Endothelial cell of umbilical vein (primary cell): ENCODE measurements around the gene TMEM253. TPM values are rescaled to one million over a fixed set of nuclear protein-coding genes. Genes with fewer than 3 reads are reported as not detected.

Experiments used
- BruUV-seq: library from RNA; stranded (reverse); fragments of 400-500 nt; replicated peaks from 2 replicates; lab custom pipeline; 2021; lab: Mats Ljungman, UMichigan
- CTCF ChIA-PET: fragments of 300-600, 350-600 bp; sonication (Branson Sonifier 250); formaldehyde crosslinking; loops from one replicate; lab custom pipeline; 2021; ENCODE audit warnings: antibody characterized with exemption, inconsistent platforms; lab: Charles Lee
- POLR2A ChIA-PET: fragments of 300-600, 350-600 bp; sonication (Branson Sonifier 250); formaldehyde crosslinking; loops from one replicate; lab custom pipeline; 2021; ENCODE audit warnings: antibody characterized with exemption, inconsistent platforms; lab: Charles Lee
- DNase-seq: peaks from one replicate; pipeline ENCODE4 v3.0.0-alpha.2; 2011; ENCODE audit warnings: low read depth, low spot score
- FAIRE-seq: peaks from 2 replicates; lab custom pipeline; 2011; peaks lifted over from hg19 to GRCh38; lab: Jason Lieb, UNC
- H2AFZ ChIP-seq: 2 replicates; pipeline ENCODE4 v1.6.0; 2012; ENCODE audit warnings: low read depth, low read length, control low read depth, inconsistent platforms
- H3K27ac ChIP-seq: 2 replicates; pipeline ENCODE4 v1.5.1; 2011; ENCODE audit warnings: low read depth, mild to moderate bottlenecking, control low read depth, low read length, moderate library complexity; ENCODE audit not compliant: insufficient read depth
- H3K27me3 ChIP-seq, 2 experiments: 2 replicates each; pipeline versions ENCODE4 v1.6.0 to v1.6.1; 2011; ENCODE audit warnings: low read length in 2 of 2, mixed read lengths in 1 of 2; ENCODE audit not compliant: control insufficient read depth in 2 of 2, insufficient read depth in 2 of 2
- H3K36me3 ChIP-seq, 2 experiments: 2 replicates in 1 of 2; 3 replicates in 1 of 2; pipeline ENCODE4 v1.5.1; 2011; ENCODE audit warnings: low read length in 2 of 2, mild to moderate bottlenecking in 1 of 2, moderate library complexity in 1 of 2; ENCODE audit not compliant: control insufficient read depth in 2 of 2, insufficient read depth in 2 of 2; ENCODE audit errors: extremely low read depth in 1 of 2
- H3K4me1 ChIP-seq: 3 replicates; pipeline ENCODE4 v1.5.1; 2011; ENCODE audit warnings: mild to moderate bottlenecking, low read length; ENCODE audit not compliant: control insufficient read depth, insufficient read depth; ENCODE audit errors: extremely low read depth
- H3K4me2 ChIP-seq: 2 replicates; pipeline ENCODE4 v1.6.1; 2011; ENCODE audit warnings: low read length, control low read depth, mixed read lengths; ENCODE audit not compliant: insufficient read depth
- H3K4me3 ChIP-seq, 3 experiments: fragments of 200-600 bp in 1 of 3; sonication (generic), shearing (Covaris generic) in 1 of 3; replicated peaks in 1 of 3; 2 replicates each; pipeline ENCODE4 v1.5.1; 2011 to 2016; ENCODE audit warnings: control low read depth in 3 of 3, low read length in 3 of 3, mild to moderate bottlenecking in 2 of 3, inconsistent platforms in 1 of 3, low read depth in 1 of 3, moderate library complexity in 1 of 3; ENCODE audit not compliant: insufficient read depth in 1 of 3
- H3K79me2 ChIP-seq: 2 replicates; pipeline ENCODE4 v1.6.0; 2012; ENCODE audit warnings: low read length, inconsistent platforms; ENCODE audit not compliant: control insufficient read depth, insufficient read depth
- H3K9ac ChIP-seq: replicated peaks from 2 replicates; pipeline ENCODE3; 2011; ENCODE audit warnings: low read length, control low read depth; ENCODE audit not compliant: insufficient read depth; ENCODE audit errors: extremely low read depth
- H3K9me1 ChIP-seq: replicated peaks from 3 replicates; pipeline ENCODE4 v1.6.0; 2011; ENCODE audit warnings: mild to moderate bottlenecking, low read length; ENCODE audit not compliant: control insufficient read depth, insufficient read depth; ENCODE audit errors: extremely low read depth
- H3K9me3 ChIP-seq: replicated peaks from 2 replicates; pipeline ENCODE4 v1.5.1; 2012; ENCODE audit warnings: low read length, inconsistent platforms; ENCODE audit not compliant: control insufficient read depth, insufficient read depth
- H4K20me1 ChIP-seq: replicated peaks from 2 replicates; pipeline ENCODE3; 2011; ENCODE audit warnings: mild to moderate bottlenecking, low read length; ENCODE audit not compliant: control insufficient read depth, insufficient read depth; ENCODE audit errors: extremely low read depth
- CTCF ChIP-seq, 2 donors: IDR thresholded peaks; 1 replicate in 1 of 2; 2 replicates in 1 of 2; pipeline ENCODE4 v1.5.1; 2011; ENCODE audit warnings: low read length in 2 of 2, mild to moderate bottlenecking in 2 of 2, moderate library complexity in 2 of 2, control low read depth in 1 of 2, inconsistent platforms in 1 of 2, low read depth in 1 of 2; ENCODE audit not compliant: insufficient read depth in 1 of 2; ENCODE audit errors: extremely low read depth in 1 of 2
- EZH2 ChIP-seq: IDR thresholded peaks from 2 replicates; pipeline ENCODE4 v1.6.1; 2012; ENCODE audit warnings: borderline replicate concordance, low read depth, mild to moderate bottlenecking, moderate library complexity, low read length, inconsistent platforms; ENCODE audit not compliant: severe bottlenecking
- FOS ChIP-seq: IDR thresholded peaks from 2 replicates; pipeline ENCODE4 v1.6.1; 2011; ENCODE audit warnings: mild to moderate bottlenecking, low read length, moderate library complexity, borderline replicate concordance; ENCODE audit not compliant: insufficient read depth
- GATA2 ChIP-seq: IDR thresholded peaks from 2 replicates; pipeline ENCODE4 v1.7.0; 2011; ENCODE audit warnings: low read depth, mild to moderate bottlenecking, moderate library complexity, mixed read lengths, low read length; ENCODE audit not compliant: insufficient read length, insufficient read depth
- JUN ChIP-seq: IDR thresholded peaks from 2 replicates; pipeline ENCODE4 v1.6.1; 2011; ENCODE audit warnings: borderline replicate concordance, low read depth; ENCODE audit not compliant: insufficient read length, insufficient read depth
- MYC ChIP-seq: IDR thresholded peaks from one replicate; pipeline ENCODE4 v1.6.1; 2011; ENCODE audit warnings: mild to moderate bottlenecking, low read depth, low read length
- POLR2A ChIP-seq: IDR thresholded peaks from 2 replicates; pipeline ENCODE4 v1.6.1; 2012; ENCODE audit warnings: low read depth, mild to moderate bottlenecking, control low read depth, low read length
- POLR2AphosphoS5 ChIP-seq: IDR thresholded peaks from 2 replicates; pipeline ENCODE4 v1.6.1; 2012; ENCODE audit warnings: low read depth, mild to moderate bottlenecking, control low read depth, low read length, moderate library complexity; ENCODE audit not compliant: insufficient read depth
- dilution Hi-C: fragments of 300-500 bp; cut with MboI; formaldehyde crosslinking; loops from one replicate; pipeline ENCODE4 v1.15.0; 2019; ENCODE audit warnings: low sequenced_read_pairs; ENCODE audit not compliant: extremely low pct_ligation_motif_present
- intact Hi-C: fragments of 100-400 bp; cut with micrococcal nuclease; formaldehyde crosslinking; loops from one replicate; pipeline ENCODE4 v1.10.0; 2022
- polyA plus RNA-seq, 4 experiments: library from polyadenylated mRNA; depleted of rRNA in 3 of 4; stranded (reverse) in 3 of 4; unstranded in 1 of 4; fragments of >200 nt; gene quantifications; 2 replicates each; pipeline versions ENCODE4 v1.2.1 to v1.2.3, GENCODE V29; 2011 to 2012; ENCODE audit warnings: missing spikeins in 1 of 4
- total RNA-seq: library from RNA; stranded (reverse); gene quantifications from 2 replicates; pipeline ENCODE4 v1.2.3, GENCODE V29; 2021
- TF ChIP-seq, protein P1 (sequence below): IDR thresholded peaks from 2 replicates; pipeline ENCODE4 v1.6.1; 2011; ENCODE audit not compliant: insufficient read depth, insufficient read length

Gene TMEM253
- total and polyA plus RNA-seq, 2 donors (not counting 3 experiments of a cell fraction or from before 2014, with no cell fraction given), result 0.25 TPM; not detected in 1

DNA sequence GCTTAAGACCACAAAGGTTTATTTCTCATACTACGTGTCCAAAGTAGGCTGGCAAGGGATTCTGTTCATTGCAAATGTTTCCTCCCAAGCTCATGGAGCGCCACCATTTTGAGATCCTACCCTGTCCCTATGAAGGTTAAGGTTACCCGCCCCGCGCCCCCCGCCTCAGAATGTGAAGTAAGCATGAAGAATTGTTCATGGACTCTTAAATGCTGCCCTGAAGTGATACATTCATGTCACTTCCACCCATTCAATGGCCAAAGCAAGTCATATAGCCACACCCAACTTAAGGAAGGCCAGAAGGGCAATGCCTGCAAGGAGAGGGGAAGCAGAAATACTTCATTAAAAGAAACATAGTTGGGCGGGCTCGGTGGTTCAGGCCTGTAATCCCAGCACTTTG is 4.2 kb downstream of the TMEM253 start:
- H3K4me1 ChIP-seq, result peaks cover 14% of the 10 kb centered on the region
- H3K9me1 ChIP-seq, result no peaks in the 10 kb centered on the region
- H3K9ac ChIP-seq, result no peak overlapping the region
- H3K4me3 ChIP-seq, result no peak overlapping the region
- no peaks in the 10 kb centered on the region for H3K36me3 ChIP-seq
- no peak overlapping the region for H3K4me2 ChIP-seq
- H2AFZ ChIP-seq, result no peak overlapping the region
- H3K27me3 ChIP-seq, result peaks cover 5 to 8% of the 10 kb centered on the region in 2 experiments
- ChIA-PET POLR2A (interaction anchor here (0.7 to 2.0 kb wide), 4 partner anchors 17 to 90 kb away, joined by 3 to 5 read pairs (median 4); no protein-coding TSS in a partner anchor), CTCF (interaction anchor here (0.8 to 10.4 kb wide), 23 partner anchors 9 to 406 kb away, joined by 3 to 310 read pairs (median 6); partner anchors contain the start of genes ARHGEF40 and METTL3)
- no peak for FAIRE-seq
- dilution Hi-C loops (no loop called here), intact Hi-C loops (no loop called here)
- H3K9me3 ChIP-seq, result no peaks in the 10 kb centered on the region
- DNase-seq, result no peak
- H3K79me2 ChIP-seq, result no peaks in the 10 kb centered on the region
- BruUV-seq, result no TSS peak
- H3K27ac ChIP-seq, result no peak overlapping the region
- H4K20me1 ChIP-seq, result no peaks in the 10 kb centered on the region
- TF ChIP-seq FOS, result no peak
- TF ChIP-seq GATA2, result no peak
- TF ChIP-seq, protein P1, sequence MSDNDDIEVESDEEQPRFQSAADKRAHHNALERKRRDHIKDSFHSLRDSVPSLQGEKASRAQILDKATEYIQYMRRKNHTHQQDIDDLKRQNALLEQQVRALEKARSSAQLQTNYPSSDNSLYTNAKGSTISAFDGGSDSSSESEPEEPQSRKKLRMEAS, result no peak
- no peak for TF ChIP-seq MYC
- no peak for TF ChIP-seq POLR2AphosphoS5
- no peak for TF ChIP-seq JUN
- TF ChIP-seq CTCF (IDR thresholded peaks at IDR 0.05; ENCODE audit: extremely low read depth in 1 of 2, insufficient read depth in 1 of 2, low read depth in 1 of 2, low read length in 2 of 2), result no peak
- no peak for TF ChIP-seq EZH2
- no peak for TF ChIP-seq POLR2A
